ENCODE results near the gene SPACA9.

SPACA9 gene

GRCh38 chr9:132894346-132894745 is 15.6 kb downstream of the SPACA9 start:
- DNase-seq (ENCODE audit: low read depth in 2 of 2): no peak

GRCh38 chr9:132894862-132895835 is 16.5 kb downstream of the SPACA9 start:
- no peak for DNase-seq (ENCODE audit: low read depth in 2 of 2)

- no peak for DNase-seq (ENCODE audit: low read depth in 2 of 2)
Observed at GRCh38 chr9:132896264-132896663, 17.6 kb downstream of the SPACA9 start.

- no peak for DNase-seq (ENCODE audit: low read depth in 2 of 2)
Observed at GRCh38 chr9:132896906-132897305, 18.2 kb downstream of the SPACA9 start.

GRCh38 chr9:132898051-132898450 is 19.4 kb downstream of the SPACA9 start:
- no peak for DNase-seq (ENCODE audit: low read depth in 2 of 2)

GRCh38 chr9:132901858-132902831 is 23.4 kb downstream of the SPACA9 start:
- DNase-seq (ENCODE audit: low read depth in 2 of 2): peak; percentile 53 to 71

- DNase-seq (ENCODE audit: low read depth in 2 of 2): no peak
Observed at GRCh38 chr9:132903574-132904492, 25.1 kb downstream of the SPACA9 start.

GRCh38 chr9:132905726-132906125 is 27.0 kb downstream of the SPACA9 start:
- DNase-seq (ENCODE audit: low read depth in 2 of 2): no peak

- no peak for DNase-seq (ENCODE audit: low read depth in 2 of 2)
Observed at GRCh38 chr9:132908635-132909034, 29.9 kb downstream of the SPACA9 start.

GRCh38 chr9:132909311-132909710 is 30.6 kb downstream of the SPACA9 start:
- DNase-seq (ENCODE audit: low read depth in 2 of 2): no peak

- DNase-seq (ENCODE audit: low read depth in 2 of 2): no peak
Observed at GRCh38 chr9:132910376-132910775, 31.7 kb downstream of the SPACA9 start.

- no peak for DNase-seq (ENCODE audit: low read depth in 2 of 2)
Observed at GRCh38 chr9:132912131-132912530, 33.4 kb downstream of the SPACA9 start.

- DNase-seq (ENCODE audit: low read depth in 2 of 2): no peak
Observed at GRCh38 chr9:132914924-132915323, 36.2 kb downstream of the SPACA9 start.

GRCh38 chr9:132919614-132920268 is 41.0 kb downstream of the SPACA9 start:
- DNase-seq (ENCODE audit: low read depth in 2 of 2): no peak

- DNase-seq (ENCODE audit: low read depth in 2 of 2): no peak
Observed at GRCh38 chr9:132923346-132923902, 44.7 kb downstream of the SPACA9 start.

GRCh38 chr9:132927704-132928103 is 49.0 kb downstream of the SPACA9 start:
- DNase-seq (ENCODE audit: low read depth in 2 of 2): no peak

- no peak for DNase-seq (ENCODE audit: low read depth in 2 of 2)
Observed at GRCh38 chr9:132931178-132931735, 52.6 kb downstream of the SPACA9 start.

- no peak for DNase-seq (ENCODE audit: low read depth in 2 of 2)
Observed at GRCh38 chr9:132935026-132935425, 56.3 kb downstream of the SPACA9 start.

- no peak for DNase-seq (ENCODE audit: low read depth in 2 of 2)
Observed at GRCh38 chr9:132937463-132937901, 58.8 kb downstream of the SPACA9 start.

- no peak for DNase-seq (ENCODE audit: low read depth in 2 of 2)
Observed at GRCh38 chr9:132939169-132939568, 60.5 kb downstream of the SPACA9 start.
